HG03175 (cell line): ENCODE measurements around the gene DLK1.

Experiments used
- ATAC-seq: cut with Tn5 transposase; IDR thresholded peaks from one replicate; pipeline ENCODE4 v1.9.1; 2021; ENCODE audit warnings: mild to moderate bottlenecking, moderate library complexity; ENCODE audit not compliant: unreplicated experiment

DLK1 gene

DNA sequence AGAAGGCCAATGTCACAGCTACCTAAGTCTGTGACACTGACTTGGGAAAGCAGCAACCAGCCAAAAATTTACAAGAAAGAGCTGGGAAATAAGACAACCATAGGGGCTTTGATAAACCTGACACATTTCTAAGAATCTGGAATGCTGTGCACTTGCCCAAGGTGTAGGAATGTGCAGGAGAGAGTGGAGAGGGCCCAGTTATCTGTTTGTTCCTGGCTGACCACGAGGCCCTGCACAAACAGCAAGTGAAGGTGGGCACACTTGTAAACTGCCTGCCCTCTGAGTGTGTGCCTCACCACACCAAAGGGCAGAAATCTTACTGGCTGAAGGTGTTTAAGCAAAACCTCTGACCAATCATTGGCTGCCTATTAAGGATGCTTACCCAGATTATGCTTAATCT lies 27.3 kb downstream of the DLK1 start:
- ATAC-seq, result no peak

DNA sequence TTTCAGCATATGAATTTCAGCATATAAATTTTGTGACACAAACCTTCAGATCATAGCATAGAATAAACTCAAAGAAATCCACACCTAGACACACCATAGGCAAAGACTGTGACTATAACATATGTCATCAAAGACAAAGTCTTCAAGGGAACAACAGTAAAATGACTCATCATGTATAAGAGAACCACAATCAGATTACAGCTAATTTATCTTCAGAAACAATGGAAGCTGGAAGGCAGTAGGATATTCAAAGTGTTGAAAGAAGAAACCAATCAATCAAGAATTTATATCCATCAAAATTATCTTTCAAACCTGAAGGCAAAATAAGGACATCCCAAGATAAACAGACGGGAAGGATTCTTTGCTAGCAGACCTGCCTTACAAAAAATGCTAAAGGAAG lies 29.0 kb downstream of the DLK1 start:
- ATAC-seq, result no peak

DNA sequence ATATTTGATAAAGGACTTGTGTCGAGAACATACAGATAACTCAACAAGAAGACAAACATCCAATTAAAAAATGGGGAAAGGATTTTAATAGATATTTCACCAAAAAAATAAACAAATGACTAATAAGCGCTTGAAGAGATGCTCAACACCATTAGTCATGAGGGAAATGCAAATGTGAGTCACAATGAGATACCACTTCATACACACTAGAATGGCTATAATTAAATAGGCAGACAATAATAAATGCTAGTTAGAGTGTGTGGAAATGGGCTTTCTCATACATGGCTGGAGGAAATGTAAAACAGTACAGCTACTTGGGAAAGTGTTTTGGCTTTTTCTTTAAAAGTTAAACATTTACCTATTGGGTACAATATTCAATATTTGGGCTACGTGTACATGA lies 34.8 kb downstream of the DLK1 start:
- no peak for ATAC-seq

- ATAC-seq, result no peak
Measured at GRCh38 chr14:100762089-100762515, 35.4 kb downstream of the DLK1 start.

DNA sequence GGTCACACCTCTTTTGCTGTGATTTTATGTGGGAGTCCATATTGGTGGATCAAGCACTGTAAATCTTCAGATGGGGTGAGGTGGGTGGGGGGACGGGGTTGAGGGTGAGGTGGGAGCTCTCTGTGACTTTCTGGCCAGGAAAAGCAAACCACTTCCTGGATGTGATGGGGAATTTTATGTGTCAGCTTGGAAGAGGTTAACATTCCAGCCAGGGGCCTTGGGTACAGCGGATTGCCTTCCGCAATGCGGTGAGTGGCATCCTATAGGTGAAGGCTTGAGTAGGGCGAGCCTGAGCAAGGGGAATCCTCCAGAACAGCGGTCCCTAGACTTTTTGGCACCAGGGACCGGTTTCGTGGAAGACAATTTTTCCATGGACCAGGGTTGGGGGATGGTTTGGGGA lies 36.2 kb downstream of the DLK1 start:
- ATAC-seq, result no peak

DNA sequence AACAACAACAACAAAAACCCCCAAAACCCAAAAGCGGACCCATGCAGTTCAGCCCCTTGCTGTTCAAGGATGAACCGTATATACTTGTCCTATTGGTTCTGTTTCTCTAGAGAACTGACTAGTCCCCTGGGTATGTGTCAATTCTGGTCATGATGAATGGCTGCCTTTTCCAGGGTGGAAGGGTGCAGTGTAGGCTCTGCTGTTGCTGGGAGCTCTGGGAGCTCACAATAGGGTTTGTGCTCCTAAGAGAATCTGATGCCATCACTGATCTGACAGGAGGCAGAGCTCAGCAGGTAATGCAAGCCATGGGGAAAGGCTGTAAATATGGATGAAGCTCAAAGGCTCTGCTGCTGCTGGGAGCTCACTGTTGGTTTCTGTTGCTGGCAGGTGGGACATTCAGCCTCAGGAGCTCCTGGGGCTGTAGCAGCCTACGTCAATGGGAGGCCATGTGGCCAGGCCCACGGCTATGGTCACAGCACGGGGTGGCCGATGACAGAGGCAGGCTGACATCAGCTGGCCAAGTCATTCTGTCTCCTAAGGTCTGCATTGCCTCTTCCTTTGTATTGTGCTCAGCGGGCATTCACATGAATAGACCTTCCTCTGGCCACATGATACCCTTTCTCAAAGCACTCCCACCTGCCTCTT lies 37.9 kb downstream of the DLK1 start:
- no peak for ATAC-seq

DNA sequence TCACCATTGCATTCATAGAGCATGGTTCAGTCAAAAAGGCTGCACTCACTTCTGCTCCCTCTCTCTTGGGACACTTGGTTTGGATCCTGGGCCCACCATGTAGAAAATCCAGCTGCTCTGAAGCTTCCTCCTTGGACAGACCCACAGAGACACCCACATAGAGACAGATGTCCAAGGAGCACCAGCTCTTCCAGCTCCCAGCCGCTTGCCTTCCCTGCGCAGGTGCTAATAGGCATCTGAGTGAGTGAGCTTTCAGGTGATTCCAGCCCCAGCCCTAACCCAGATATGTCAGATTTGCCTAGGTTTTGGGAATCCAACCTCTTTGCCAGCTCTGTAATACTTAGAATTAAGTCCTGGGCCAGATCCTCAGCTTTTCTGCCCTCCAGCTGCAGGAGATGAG lies 38.6 kb downstream of the DLK1 start:
- ATAC-seq, result no peak

DNA sequence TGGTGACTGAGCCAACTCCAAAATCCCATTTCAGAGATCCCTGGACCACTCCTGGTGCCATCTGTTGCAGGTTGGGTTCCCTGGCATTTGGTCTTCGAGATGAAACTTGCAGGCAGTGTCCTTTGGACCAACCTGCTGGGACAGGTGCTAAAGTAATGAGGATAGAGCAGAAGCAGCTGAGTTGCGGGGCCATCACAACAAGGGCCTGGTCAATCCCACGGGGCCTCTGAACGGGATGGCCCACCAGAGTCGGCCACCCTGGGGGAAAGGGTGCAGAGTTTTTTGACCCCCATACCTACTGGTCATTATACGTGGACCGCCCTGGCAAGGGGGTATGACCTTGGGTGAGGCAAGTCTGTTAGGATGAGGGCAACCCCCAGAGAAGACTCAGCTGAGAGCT lies 39.3 kb downstream of the DLK1 start:
- no peak for ATAC-seq

- ATAC-seq, result no peak
Measured at GRCh38 chr14:100767003-100767787, 40.5 kb downstream of the DLK1 start.

DNA sequence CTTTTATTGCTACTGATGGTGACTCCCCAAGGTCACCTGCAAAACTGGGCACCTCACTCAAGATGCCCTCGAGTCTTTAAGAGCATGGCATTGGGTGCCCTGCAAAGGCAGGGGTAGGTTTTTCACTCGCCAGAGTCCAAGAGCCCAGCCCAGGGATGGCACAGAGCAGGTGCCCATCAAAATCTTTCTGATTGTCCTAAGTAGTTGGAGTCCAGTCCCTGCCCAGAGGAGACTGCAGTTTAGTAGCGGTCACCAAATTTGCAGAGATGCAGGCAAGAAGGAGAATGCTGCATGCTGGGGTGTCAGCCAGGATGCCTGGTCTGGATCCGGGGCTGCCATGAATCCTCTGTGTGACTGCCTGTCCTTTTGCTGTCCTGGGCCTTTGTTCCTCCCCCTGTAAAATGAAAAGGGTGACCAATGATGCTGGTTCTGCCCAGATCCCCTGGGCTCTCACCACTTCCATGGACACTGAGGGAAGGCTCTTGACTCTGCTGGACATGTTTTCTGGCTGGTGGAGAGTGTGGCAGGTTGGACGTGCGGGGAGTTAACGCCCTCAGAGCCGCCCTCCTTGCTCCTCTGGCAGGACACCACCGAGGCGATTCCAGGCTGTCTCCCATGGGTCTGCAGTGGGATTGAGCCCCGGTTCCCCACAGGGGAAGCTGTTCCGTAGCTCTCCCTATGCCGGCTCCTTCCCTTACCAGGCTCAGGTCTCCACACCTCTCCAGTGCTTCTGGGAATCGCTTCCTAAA lies 41.3 kb downstream of the DLK1 start:
- no peak for ATAC-seq

DNA sequence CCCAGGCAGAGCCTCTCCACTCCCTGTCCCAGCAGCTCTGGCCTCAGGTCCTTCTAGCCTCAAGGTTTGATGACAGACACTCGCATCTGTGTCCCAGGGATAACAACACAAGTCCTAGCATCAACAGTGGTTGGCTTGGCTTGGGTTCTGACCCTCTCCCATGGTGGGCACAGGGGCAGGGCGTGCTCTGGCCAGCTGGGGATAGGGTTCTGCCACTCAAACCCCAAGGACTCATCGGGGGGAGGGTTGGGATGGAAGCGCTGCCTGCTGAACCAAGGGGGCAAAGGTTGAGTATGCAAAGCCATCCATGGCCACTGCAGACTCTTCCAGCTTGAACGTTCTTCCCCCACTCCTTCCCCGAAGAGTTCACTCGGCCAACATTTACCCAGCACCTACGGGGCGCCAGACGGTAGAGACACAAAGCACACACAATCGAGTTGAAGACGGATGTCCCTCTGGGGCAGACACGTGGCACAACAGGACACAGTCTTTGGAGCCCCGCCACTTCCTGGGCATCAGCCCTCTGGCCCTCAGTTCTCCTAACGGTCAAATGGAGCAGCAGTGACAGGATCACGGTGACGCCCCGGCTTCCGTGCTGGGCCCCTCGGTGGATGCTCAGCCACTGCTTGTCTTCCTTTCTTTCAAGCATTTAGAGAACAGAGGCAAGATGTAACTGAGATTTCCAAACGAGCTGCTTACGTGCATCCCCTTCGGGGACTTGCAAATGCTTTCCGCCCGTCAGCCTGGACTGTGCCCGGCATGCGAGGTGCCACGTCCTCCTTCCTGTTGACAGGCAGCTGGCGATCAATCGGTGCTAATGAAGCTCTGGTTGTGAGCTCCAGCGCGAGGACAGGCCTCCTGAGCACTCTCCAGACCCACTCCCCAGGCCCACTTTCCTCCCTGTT lies 42.6 kb downstream of the DLK1 start:
- no peak for ATAC-seq

- no peak for ATAC-seq
Measured at GRCh38 chr14:100770046-100770445, 43.4 kb downstream of the DLK1 start.

DNA sequence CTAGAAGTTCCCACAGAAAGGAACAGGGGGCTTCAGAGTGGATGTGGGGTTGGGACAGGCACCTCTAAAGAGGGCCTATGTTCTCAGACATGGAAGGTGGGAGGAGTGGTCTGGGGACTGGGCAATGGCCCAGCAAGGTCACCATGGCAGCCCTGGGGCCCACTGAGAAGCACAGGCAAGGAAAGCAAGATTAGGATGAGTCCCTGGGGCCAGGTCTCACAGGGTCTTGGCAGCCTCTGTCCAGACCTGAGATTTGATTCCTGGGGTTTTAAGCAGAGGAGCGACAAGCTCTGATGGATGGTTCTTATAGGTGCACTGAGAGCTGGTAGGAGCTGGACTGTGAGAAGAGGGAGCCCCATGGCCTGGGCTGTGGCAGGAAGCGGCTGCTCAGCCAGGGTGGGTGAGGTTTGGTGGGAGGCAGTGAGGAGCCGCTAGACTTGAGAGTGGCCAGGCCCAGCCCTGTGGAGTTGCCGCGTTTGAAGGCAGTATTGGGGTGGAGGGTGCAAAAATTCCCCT lies 44.0 kb downstream of the DLK1 start:
- no peak for ATAC-seq

GRCh38 chr14:100771121-100771800 lies 44.6 kb downstream of the DLK1 start:
- ATAC-seq, result no peak

GRCh38 chr14:100772607-100773165 lies 46.0 kb downstream of the DLK1 start:
- ATAC-seq, result no peak

DNA sequence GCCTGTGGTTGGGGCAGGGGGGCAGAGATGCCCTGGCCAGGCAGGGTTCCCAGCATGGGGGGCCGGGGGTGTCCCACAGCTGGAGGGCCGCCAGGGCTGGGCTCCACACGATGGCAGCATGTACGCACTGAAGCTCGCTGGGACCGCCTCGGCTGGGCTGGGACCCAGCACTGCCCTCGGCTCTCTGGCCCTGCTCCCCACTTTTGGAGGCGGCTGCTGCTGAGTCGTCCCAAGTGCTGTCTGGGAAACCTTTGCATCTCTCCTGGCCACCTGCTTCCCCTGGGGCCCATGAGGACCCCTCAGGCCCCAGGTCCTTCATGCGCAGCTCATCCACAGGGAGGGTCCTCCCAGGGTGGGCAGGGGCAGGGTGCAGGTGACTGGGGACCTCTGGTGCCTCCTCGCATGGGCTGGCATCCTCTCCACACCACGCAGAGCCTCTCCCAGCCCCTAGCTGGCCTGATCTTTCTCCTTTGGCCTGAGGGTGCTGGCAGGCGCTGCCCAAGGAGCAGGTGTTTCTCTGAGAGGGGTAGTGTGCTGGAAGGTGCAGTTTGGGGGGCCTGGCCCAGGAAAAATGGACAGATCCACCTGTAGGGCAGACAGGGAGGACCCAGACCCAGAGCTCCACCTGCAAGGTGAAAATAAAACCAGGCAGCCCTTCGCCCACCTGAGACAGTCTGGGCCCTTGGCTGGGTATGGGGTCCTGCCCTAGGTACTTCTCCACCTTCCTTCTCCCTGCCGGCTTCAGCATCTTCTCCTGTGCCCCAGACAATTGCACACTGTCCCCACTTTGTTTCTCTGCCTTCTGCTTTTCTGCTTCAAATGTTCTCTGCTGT lies 46.9 kb downstream of the DLK1 start:
- no peak for ATAC-seq

- no peak for ATAC-seq
Measured at GRCh38 chr14:100774164-100774537, 47.5 kb downstream of the DLK1 start.

- ATAC-seq, result no peak
Measured at GRCh38 chr14:100775351-100775830, 48.7 kb downstream of the DLK1 start.
